GM15510 (cell line): ENCODE measurements around the gene TRIM65.
A peak's percentile ranks its signal among the peaks of the same experiment; 100 is the strongest.

ENCODE experiments used
- POLR2A ChIP-seq: IDR thresholded peaks from 3 replicates; pipeline ENCODE4 v1.6.1; 2011; ENCODE audit warnings: borderline replicate concordance; ENCODE audit not compliant: insufficient read length; ENCODE audit errors: extremely low read depth

The TRIM65 gene

DNA sequence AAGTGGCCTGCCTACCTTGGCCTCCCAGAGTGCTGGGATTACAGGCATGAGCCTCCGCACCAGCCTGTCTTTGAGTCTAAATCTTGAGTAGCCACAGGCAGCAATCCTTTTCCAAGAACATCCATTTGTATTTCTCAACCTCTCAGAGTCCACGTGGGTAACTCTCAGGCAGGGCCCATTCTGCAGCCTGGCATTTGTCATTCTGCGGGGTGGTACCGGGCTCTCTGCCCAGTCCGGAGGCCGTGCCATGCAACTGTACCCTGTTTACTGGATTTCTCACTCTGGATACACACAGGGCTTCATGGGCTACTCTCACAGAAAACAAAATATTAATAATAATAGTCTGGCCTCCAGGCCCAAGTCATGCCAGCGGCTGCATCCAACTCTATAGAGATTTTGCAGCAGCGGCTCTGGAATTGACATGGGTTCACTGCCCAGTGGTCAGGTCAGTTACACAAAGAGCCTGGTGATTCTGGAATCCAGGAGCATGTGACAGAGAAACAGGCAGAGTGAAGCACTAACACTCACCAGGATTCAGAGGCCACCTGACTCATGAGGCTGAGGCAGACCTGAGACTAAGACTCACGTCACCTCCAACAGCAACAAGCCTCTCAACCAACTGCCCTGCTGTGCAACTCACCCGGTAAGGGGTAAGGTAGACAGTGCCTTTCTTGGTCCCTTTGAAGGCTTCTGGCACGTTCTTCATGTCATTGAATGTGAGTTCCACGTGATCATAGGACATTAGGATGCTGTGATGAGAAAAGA, 45.6 kb downstream of the TRIM65 start:
- TF ChIP-seq POLR2A: no peak

DNA sequence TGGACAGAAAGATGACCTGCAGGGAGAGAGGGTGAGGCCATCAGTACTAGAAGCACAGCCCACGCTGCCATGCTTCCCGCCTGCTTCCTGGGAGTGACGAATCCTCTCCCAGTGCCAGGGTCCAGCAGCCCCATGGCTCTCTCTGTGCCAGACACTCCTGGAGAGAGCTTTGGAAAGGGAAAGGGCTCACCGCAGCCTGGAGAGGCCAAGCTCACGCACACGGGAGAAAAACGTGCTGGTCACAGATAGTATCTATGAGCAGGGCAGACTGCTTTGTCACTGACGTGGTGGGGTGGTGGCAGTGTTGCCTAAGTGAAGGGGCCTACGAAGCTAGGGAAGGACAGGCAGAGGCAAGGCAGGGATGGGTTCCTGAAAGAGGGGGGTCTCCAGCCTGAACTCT, 47.0 kb downstream of the TRIM65 start:
- TF ChIP-seq POLR2A: no peak

DNA sequence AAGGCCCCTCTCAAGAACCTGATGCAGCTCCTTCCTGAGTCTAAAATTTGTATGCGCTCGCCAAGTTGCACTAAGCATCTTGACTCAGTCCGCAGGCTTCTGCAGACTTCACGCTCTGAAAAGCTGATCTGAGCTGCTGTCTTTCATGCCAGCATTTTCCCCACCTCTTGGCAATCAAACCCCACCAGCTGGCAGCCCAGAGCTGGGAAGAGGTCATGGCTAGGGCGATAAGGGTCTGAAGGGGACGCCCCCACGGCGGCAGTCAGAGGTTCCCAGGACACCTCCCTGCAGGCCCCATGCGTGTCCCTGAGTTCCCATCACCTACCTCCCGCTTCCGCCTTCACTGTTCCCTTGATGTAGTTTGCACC, 47.5 kb downstream of the TRIM65 start:
- TF ChIP-seq POLR2A: no peak

GRCh38 chr17:75848523-75849278, 48.0 kb downstream of the TRIM65 start:
- TF ChIP-seq POLR2A: no peak

- no peak for TF ChIP-seq POLR2A
These were observed 48.9 kb downstream of the TRIM65 start for GRCh38 chr17:75847614-75848522.

DNA sequence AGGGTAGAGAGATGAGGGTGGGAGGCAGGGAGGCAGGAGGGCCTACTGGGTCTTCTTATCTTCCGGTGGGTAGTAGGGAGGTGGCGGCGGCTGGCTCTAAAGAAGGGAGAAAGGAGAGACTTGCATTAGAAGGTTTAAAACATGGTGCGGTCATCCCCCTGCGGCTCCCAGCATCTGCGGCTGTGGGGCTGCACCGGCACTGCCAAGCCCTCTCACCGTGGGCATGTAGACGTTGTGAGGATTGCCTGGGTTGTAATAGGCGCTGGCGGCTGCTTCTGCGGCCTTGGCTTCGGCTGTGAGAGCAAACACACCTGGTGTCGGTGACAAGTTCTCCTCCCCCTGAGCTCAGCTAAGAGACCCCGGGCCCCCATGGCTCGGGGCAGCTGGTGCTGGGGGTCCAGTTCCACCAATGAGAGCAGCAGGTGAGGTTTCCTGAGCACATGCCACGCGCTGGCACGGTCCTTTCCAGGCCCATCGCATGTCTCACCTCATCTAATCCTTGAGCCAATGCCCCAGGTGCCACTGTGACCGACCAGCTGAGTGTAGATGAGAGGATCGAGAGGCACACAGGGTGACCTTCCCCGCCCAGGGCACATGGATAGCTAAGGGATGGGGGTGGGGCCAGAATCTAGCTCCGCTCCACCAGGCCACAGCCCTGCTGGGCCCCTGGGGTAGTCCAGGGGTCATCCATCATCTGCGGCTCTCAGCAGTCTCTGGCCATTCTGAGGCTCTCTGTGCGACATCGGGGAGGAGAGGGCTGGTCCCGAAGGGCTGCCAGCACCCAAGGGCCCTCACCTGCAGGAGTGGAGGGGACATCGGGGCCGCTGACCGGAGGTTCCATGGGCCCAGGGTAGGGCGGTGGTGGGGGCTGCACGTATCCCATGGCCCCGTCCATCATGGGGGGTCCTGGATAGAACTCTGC, 49.8 kb downstream of the TRIM65 start:
- TF ChIP-seq POLR2A: peak; percentile 10

DNA sequence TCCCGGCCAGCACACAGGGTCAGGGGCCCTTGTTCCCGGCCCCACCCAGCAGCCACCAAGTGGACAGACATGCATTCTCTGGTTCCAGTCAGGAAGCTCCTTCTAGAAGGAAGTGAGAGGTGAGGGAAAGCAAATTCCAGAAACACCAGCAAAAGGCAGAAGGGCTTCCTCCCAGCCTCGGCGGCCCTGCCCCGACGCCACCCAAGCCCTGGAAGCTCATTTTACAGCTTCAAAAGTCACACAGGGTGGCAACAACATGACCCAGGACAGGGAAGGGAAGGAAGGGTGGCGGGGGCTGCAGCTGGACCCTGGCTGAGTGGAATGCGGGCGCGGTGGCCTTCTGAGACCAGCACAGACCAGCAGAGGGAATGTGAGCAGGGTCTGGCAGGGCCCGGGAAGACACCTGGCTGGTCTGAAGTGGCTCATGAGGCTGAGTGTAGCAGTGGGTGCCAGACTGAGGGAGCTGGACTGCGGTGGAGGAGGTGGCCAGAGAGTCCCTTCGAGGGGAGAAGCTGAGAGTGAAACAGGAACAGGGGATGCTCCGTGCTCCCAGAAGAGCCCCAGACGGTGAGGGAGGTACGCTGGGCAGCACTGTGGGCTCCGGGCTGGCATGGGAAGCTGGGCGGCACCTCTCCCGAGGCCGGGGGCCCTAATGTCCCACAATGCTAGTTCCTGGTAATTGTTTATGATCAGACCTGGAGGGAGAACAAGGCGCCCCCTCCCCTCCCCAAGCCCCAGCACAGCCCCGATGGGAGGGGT, 50.6 kb downstream of the TRIM65 start:
- TF ChIP-seq POLR2A: no peak

DNA sequence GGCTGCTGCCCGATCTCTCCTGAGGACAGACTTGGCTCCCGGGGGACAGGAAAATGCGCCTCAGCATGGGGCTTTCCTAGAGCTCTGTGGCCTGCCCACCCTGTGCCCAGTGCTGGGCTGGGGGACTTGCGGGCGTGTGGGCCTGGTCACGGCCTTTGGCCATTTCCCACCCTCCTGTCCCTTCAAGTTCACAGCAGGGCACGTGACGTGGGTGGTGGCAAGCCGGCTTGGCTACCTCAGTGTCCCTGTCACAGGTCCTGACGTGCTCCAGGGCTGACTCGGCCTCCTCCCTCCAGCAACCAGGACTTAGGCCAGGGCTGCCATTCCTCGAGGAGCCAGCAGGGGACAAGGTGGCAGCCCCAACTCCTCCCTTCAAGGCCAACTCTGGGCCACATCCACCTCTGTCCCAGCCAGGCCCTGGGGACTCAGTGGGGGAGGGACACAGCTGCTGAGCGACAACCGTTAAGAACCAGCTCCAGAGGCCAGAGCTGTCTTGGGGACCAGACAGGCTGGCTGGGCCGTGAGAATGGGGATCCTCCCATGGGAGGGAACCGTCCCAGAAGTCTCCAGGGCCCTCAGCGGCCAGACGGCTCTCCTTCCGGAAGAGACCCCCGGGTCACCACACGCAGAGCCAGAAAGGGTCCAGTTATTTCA, 51.6 kb downstream of the TRIM65 start:
- TF ChIP-seq POLR2A: peak; percentile 19

DNA sequence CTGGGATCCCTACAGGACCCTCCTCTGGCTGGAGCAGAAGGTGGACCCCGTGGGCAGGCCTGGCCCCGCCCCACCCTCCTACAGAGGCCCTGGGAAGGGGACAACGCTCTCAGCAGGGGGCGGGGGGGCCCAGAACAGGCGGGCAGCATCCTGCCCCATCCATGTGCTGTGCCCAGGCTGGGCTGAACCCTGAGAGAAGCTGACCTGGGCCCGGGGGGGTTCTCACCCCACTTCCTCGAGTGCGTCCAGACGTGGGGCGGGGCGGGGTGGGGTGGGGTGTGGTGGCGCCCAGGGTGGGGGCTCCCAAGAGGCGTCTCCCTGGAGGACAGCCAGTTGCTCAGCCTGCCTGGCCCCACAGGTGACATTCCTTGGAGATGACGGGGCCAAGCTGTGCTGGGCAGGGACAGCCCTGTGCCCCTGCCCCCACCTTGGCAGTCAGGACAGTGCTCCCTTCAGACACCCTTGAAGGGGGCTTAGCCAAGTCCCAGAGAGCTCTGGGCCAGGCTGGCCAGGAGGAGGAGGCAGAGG, 52.2 kb downstream of the TRIM65 start:
- no peak for TF ChIP-seq POLR2A

DNA sequence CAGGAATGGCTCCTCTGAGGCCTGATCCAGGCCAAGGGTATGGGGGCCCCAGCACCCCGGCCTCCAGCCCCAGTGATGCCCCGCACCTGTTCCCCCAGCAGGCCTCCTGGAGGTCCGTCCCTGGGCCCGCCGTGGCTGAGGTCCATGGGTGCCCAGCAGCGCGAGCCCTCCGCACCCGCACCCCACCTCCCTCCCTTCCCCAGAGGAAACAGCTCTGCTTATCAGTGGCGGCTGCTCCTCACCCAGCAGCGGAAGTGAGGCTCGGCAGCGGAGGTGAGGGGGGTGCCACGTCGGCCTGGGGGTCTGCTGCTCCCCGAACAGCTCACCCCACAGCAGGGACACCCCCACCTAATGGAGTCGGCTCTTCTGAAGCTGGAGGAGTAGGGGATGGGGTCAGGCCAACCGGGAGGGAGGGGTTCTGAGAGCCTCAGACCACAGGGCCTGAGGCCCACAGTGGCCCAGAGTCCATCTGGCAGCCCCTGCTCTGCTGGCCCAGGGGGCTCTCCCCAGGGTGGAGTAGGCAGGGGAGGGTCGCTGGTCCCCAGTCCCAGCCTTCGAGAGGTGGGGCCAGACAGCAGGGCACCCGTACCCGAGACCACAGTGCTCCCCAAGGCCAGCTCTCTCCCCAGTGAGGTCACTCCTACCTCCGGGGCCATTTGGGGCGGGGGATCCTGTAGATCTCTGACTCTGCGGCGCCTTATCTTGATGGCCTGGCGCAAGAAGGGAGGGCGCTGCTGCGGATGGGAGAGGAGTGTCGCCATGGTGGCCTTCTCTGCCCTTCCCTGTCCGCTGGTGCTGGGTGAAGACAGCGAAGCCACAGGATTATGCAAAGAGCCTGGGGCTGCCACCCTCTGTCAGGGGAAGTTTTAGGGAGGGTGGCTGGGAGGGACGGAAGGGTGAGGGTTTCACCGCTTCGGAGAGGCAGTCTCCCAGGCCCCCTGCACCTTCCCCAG, 52.9 kb downstream of the TRIM65 start, which contains the start of gene UNC13D:
UNC13D (minus strand) TSS at position 828 of the 953 bp plus-strand sequence; CDS start at position 761, 67 bp downstream.
- TF ChIP-seq POLR2A: peak; percentile 50

- TF ChIP-seq POLR2A: no peak
These were observed 53.7 kb downstream of the TRIM65 start for GRCh38 chr17:75842963-75843576.
